Activated CD4-positive, alpha-beta T cell treated with anti-CD3 and anti-CD28 coated beads, Interleukin-2, amount 50 U/mL, for 48 hours (primary cell): Measurements from ENCODE around the gene RING1.
A peak's percentile ranks its signal among the peaks of the same experiment; 100 is the strongest.

ENCODE experiments used
- DNase-seq, 2 experiments: peaks; one replicate each; pipeline ENCODE4 v3.0.0-alpha.2; 2020

The RING1 gene

GRCh38 chr6:33249732-33250630 lies 41.7 kb downstream of the RING1 start:
- DNase-seq, result peak; percentile 13 to 32

GRCh38 chr6:33250731-33251130 lies 42.4 kb downstream of the RING1 start:
- DNase-seq, result no peak

- peak in 1 of 2 experiments; percentile 31 for DNase-seq
Measured at GRCh38 chr6:33251395-33252012, 43.2 kb downstream of the RING1 start.

- no peak for DNase-seq
Measured at GRCh38 chr6:33252759-33253158, 44.5 kb downstream of the RING1 start.

GRCh38 chr6:33254591-33254990 lies 46.3 kb downstream of the RING1 start:
- DNase-seq, result no peak

GRCh38 chr6:33259032-33259431 lies 50.7 kb downstream of the RING1 start:
- DNase-seq, result no peak
